ENCODE results near the gene MAPRE2. TPM values are rescaled to one million over a fixed set of nuclear protein-coding genes. Genes with fewer than 3 reads are reported as not detected.

Gene MAPRE2
- total RNA-seq, 1 donor from 2014 or later, result 35.4 TPM

GRCh38 chr18:35041815-35042387 lies 688 bp downstream of the MAPRE2 start:
- Histone ChIP-seq H3K4me3 (peak overlapping the region; percentile 93), H3K27ac (peak overlapping the region; percentile 88), H3K27me3 (no peaks in the 10 kb centered on the region), H3K4me1 (peaks cover 30% of the 10 kb centered on the region), H3K36me3 (no peaks in the 10 kb centered on the region), H3K9me3 (no peaks in the 10 kb centered on the region)
- DNase-seq, result no peak
- TF ChIP-seq CTCF (IDR thresholded peaks at IDR 0.05), result no peak
- intact Hi-C loops (cut with DNase I), result no loop called here
- ATAC-seq, result no peak

GRCh38 chr18:35042389-35043071 lies 1.3 kb downstream of the MAPRE2 start:
- H3K4me1 ChIP-seq, result peaks cover 31% of the 10 kb centered on the region
- intact Hi-C loops (cut with DNase I), result no loop called here
- no peak for ATAC-seq

GRCh38 chr18:35043207-35043606 lies 2.0 kb downstream of the MAPRE2 start:
- no peak for ATAC-seq
- H3K4me1 ChIP-seq, result peaks cover 31% of the 10 kb centered on the region
- intact Hi-C loops (cut with DNase I), result no loop called here
- H3K27me3 ChIP-seq, result no peaks in the 10 kb centered on the region
- H3K9me3 ChIP-seq, result no peaks in the 10 kb centered on the region
- peak overlapping the region; percentile 88 for H3K27ac ChIP-seq
- H3K4me3 ChIP-seq, result peak overlapping the region; percentile 93
- DNase-seq, result no peak
- no peaks in the 10 kb centered on the region for H3K36me3 ChIP-seq
- TF ChIP-seq CTCF (IDR thresholded peaks at IDR 0.05), result no peak

More at GRCh38 chr18:35042389-35043071, 1.3 kb downstream of the MAPRE2 start:
- Histone ChIP-seq H3K27ac (peak overlapping the region; percentile 88), H3K9me3 (no peaks in the 10 kb centered on the region), H3K27me3 (no peaks in the 10 kb centered on the region), H3K4me3 (peak overlapping the region; percentile 93), H3K36me3 (no peaks in the 10 kb centered on the region)
- DNase-seq, result no peak
- TF ChIP-seq CTCF (IDR thresholded peaks at IDR 0.05), result no peak

GRCh38 chr18:35045121-35045520 lies 3.9 kb downstream of the MAPRE2 start:
- no peaks in the 10 kb centered on the region for H3K36me3 ChIP-seq
- intact Hi-C loops (cut with DNase I), result no loop called here
- H3K9me3 ChIP-seq, result no peaks in the 10 kb centered on the region
- no peak overlapping the region for H3K4me3 ChIP-seq
- H3K4me1 ChIP-seq, result peaks cover 46% of the 10 kb centered on the region
- H3K27me3 ChIP-seq, result no peaks in the 10 kb centered on the region
- DNase-seq (no peak), ATAC-seq (no peak)
- TF ChIP-seq CTCF (IDR thresholded peaks at IDR 0.05), result no peak
- H3K27ac ChIP-seq, result no peak overlapping the region

GRCh38 chr18:35045806-35046205 lies 4.6 kb downstream of the MAPRE2 start:
- DNase-seq (no peak), ATAC-seq (no peak)
- Histone ChIP-seq H3K4me1 (peaks cover 53% of the 10 kb centered on the region), H3K36me3 (no peaks in the 10 kb centered on the region), H3K27me3 (no peaks in the 10 kb centered on the region), H3K27ac (no peak overlapping the region), H3K4me3 (no peak overlapping the region), H3K9me3 (no peaks in the 10 kb centered on the region)
- no peak for TF ChIP-seq CTCF (IDR thresholded peaks at IDR 0.05)
- intact Hi-C loops (cut with DNase I), result no loop called here

All from upper lobe of right lung (tissue), 1 donor.